Measurements from ENCODE around the gene CDC23. TPM values are rescaled to one million over a fixed set of nuclear protein-coding genes. Genes with fewer than 3 reads are reported as not detected.

The CDC23 gene
- total RNA-seq, 4 donors from 2014 or later = 7.7 to 11.7 (median 10.4) TPM

- TF ChIP-seq CTCF (IDR thresholded peaks at IDR 0.05 in 4 of 5, conservative IDR thresholded peaks at IDR 0.05 in 1 of 5) = no peak
- TF ChIP-seq POLR2A (IDR thresholded peaks at IDR 0.05) = no peak
- intact Hi-C loops (cut with DNase I; ENCODE audit: low total_unique reads) = no loop called here
- H3K9me3 ChIP-seq = no peaks in the 10 kb centered on the region
- no peaks in the 10 kb centered on the region for H3K36me3 ChIP-seq
- H3K4me3 ChIP-seq = no peak overlapping the region
- no peak for DNase-seq
- in situ Hi-C loops (cut with MboI; ENCODE audit: low sequenced_read_pairs in 4 of 4) = no loop called here
- H3K4me1 ChIP-seq = no peaks in the 10 kb centered on the region
- H3K27ac ChIP-seq = no peak overlapping the region
- H3K27me3 ChIP-seq = no peaks in the 10 kb centered on the region
- ATAC-seq = no peak
Observed at GRCh38 chr5:138240650-138241385, 27.7 kb upstream of the CDC23 start.

- in situ Hi-C loops (cut with MboI; ENCODE audit: low sequenced_read_pairs in 4 of 4) = no loop called here
- Histone ChIP-seq H3K4me3 (no peak overlapping the region), H3K9me3 (no peaks in the 10 kb centered on the region), H3K27ac (no peak overlapping the region), H3K36me3 (no peaks in the 10 kb centered on the region), H3K4me1 (no peaks in the 10 kb centered on the region), H3K27me3 (no peaks in the 10 kb centered on the region)
- no peak for TF ChIP-seq CTCF (IDR thresholded peaks at IDR 0.05 in 4 of 5, conservative IDR thresholded peaks at IDR 0.05 in 1 of 5)
- no peak for TF ChIP-seq POLR2A (IDR thresholded peaks at IDR 0.05)
- DNase-seq = no peak
- intact Hi-C loops (cut with DNase I; ENCODE audit: low total_unique reads) = no loop called here
- no peak for ATAC-seq
Observed at GRCh38 chr5:138238034-138238433, 24.9 kb upstream of the CDC23 start.

- no peak overlapping the region for H3K27ac ChIP-seq
- TF ChIP-seq POLR2A (IDR thresholded peaks at IDR 0.05) = no peak
- no peak for TF ChIP-seq CTCF (IDR thresholded peaks at IDR 0.05 in 4 of 5, conservative IDR thresholded peaks at IDR 0.05 in 1 of 5)
- in situ Hi-C loops (cut with MboI; ENCODE audit: low sequenced_read_pairs in 4 of 4) (no loop called here), intact Hi-C loops (cut with DNase I; ENCODE audit: low total_unique reads) (no loop called here)
- no peaks in the 10 kb centered on the region for H3K9me3 ChIP-seq
- H3K4me3 ChIP-seq = no peak overlapping the region
- no peaks in the 10 kb centered on the region for H3K36me3 ChIP-seq
- ATAC-seq (no peak), DNase-seq (no peak)
- H3K27me3 ChIP-seq = no peaks in the 10 kb centered on the region
- no peaks in the 10 kb centered on the region for H3K4me1 ChIP-seq
Observed at GRCh38 chr5:138234651-138235050, 21.5 kb upstream of the CDC23 start.

- no peak for TF ChIP-seq POLR2A (IDR thresholded peaks at IDR 0.05)
- TF ChIP-seq CTCF (IDR thresholded peaks at IDR 0.05 in 4 of 5, conservative IDR thresholded peaks at IDR 0.05 in 1 of 5) = no peak
- Histone ChIP-seq H3K27me3 (no peaks in the 10 kb centered on the region), H3K27ac (no peak overlapping the region), H3K36me3 (no peaks in the 10 kb centered on the region), H3K4me1 (no peaks in the 10 kb centered on the region), H3K9me3 (no peaks in the 10 kb centered on the region), H3K4me3 (no peak overlapping the region)
- no peak for ATAC-seq
- in situ Hi-C loops (cut with MboI; ENCODE audit: low sequenced_read_pairs in 4 of 4) (no loop called here), intact Hi-C loops (cut with DNase I; ENCODE audit: low total_unique reads) (no loop called here)
- no peak for DNase-seq
Observed at GRCh38 chr5:138233280-138233679, 20.2 kb upstream of the CDC23 start.
